Astrocyte of the spinal cord (primary cell): Measurements from ENCODE around the gene SH2D2A.

Source experiments
- DNase-seq: peaks from one replicate; pipeline ENCODE4 v3.0.0; 2011; ENCODE audit warnings: low read depth, low spot score
- H3K4me3 ChIP-seq: 2 replicates; pipeline ENCODE4 v1.5.1; 2011; ENCODE audit warnings: low read depth, mild to moderate bottlenecking, low read length, moderate library complexity
- CTCF ChIP-seq: IDR thresholded peaks from 2 replicates; pipeline ENCODE4 v1.5.1; 2012; ENCODE audit warnings: low read depth, mild to moderate bottlenecking, low read length, inconsistent platforms
- in situ Hi-C: cut with HindIII; loops from 2 replicates; pipeline ENCODE4 v1.10.0; 2017; ENCODE audit warnings: low sequenced_read_pairs

Gene SH2D2A

GRCh38 chr1:156840186-156840897 lies 23.7 kb upstream of the SH2D2A start:
- in situ Hi-C loops: no loop called here
- H3K4me3 ChIP-seq: no peak overlapping the region
- DNase-seq: no peak
- no peak for TF ChIP-seq CTCF

GRCh38 chr1:156839426-156840109 lies 22.9 kb upstream of the SH2D2A start:
- H3K4me3 ChIP-seq: no peak overlapping the region
- no peak for TF ChIP-seq CTCF
- in situ Hi-C loops: no loop called here
- DNase-seq: no peak

- TF ChIP-seq CTCF: peak; percentile 98
- no peak overlapping the region for H3K4me3 ChIP-seq
- DNase-seq: no peak
- in situ Hi-C loops: no loop called here
Observed at GRCh38 chr1:156838972-156839371, 22.3 kb upstream of the SH2D2A start.

- H3K4me3 ChIP-seq: no peak overlapping the region
- DNase-seq: no peak
- in situ Hi-C loops: no loop called here
- TF ChIP-seq CTCF: no peak
Observed at GRCh38 chr1:156836892-156837291, 20.2 kb upstream of the SH2D2A start.

GRCh38 chr1:156836041-156836654 lies 19.5 kb upstream of the SH2D2A start:
- no peak for TF ChIP-seq CTCF
- DNase-seq: no peak
- no peak overlapping the region for H3K4me3 ChIP-seq
- in situ Hi-C loops: no loop called here

GRCh38 chr1:156834322-156834721 lies 17.7 kb upstream of the SH2D2A start:
- in situ Hi-C loops: no loop called here
- DNase-seq: no peak

More at GRCh38 chr1:156834322-156834721, 17.7 kb upstream of the SH2D2A start:
- TF ChIP-seq CTCF: no peak
- no peak overlapping the region for H3K4me3 ChIP-seq
